HG02870 (cell line): ENCODE measurements around the gene BCL2L13.
"Not testable (repeated sequence)": the region's sequence is repeated elsewhere in the genome, so short reads cannot be mapped to it uniquely, and the experiment has no call there.

ENCODE experiments used
- ATAC-seq: cut with Tn5 transposase; IDR thresholded peaks from one replicate; pipeline ENCODE4 v1.9.1; 2021; ENCODE audit warnings: mild to moderate bottlenecking, moderate library complexity; ENCODE audit not compliant: unreplicated experiment

BCL2L13 gene

GRCh38 chr22:17692841-17693240, 54.3 kb downstream of the BCL2L13 start:
- ATAC-seq = no peak

- ATAC-seq = no peak
Observed at GRCh38 chr22:17694193-17694592, 55.6 kb downstream of the BCL2L13 start.

DNA sequence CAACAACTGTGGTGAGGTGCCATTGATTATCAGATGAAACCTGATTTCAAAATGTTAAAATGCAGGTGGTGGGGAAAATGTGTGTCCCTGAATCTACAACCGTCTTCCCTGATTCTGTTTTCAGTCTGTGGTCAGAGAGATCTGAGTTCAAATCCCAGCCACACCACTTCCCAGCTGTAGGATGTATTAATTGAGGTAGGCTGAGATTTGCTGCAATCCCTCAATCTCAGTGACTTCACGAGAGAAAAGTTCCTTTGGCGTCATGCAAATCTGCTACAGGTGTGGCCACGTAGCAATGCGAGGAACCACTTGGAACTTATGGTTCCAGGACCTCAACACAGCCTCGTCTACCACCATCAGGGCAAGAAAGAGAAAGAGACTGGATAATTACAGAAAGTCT, 56.2 kb downstream of the BCL2L13 start:
- no peak for ATAC-seq

DNA sequence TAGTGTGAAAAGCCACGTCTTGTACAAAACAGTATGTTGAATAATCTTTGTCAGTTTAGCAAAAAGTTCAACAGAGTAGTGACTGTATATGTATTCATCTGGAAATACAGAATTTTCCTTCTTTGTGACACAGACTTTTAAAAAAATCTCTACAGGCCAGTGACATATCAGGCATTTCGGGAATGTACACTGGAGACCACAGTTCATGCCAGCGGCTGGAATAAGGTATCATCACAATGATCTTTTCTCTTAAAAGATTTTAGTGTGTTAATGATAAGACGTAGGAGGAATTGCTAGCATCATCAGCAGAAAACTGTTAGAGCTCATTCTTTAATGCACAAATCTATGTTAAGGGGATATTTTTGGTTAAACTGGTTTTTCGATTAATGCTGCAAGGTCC, 57.4 kb downstream of the BCL2L13 start:
- ATAC-seq = no peak

- ATAC-seq = not testable (repeated sequence)
Observed at GRCh38 chr22:17697196-17697595, 58.6 kb downstream of the BCL2L13 start.

GRCh38 chr22:17698276-17698675, 59.7 kb downstream of the BCL2L13 start:
- ATAC-seq = not testable (repeated sequence)

GRCh38 chr22:17698948-17699347, 60.4 kb downstream of the BCL2L13 start:
- no peak for ATAC-seq

DNA sequence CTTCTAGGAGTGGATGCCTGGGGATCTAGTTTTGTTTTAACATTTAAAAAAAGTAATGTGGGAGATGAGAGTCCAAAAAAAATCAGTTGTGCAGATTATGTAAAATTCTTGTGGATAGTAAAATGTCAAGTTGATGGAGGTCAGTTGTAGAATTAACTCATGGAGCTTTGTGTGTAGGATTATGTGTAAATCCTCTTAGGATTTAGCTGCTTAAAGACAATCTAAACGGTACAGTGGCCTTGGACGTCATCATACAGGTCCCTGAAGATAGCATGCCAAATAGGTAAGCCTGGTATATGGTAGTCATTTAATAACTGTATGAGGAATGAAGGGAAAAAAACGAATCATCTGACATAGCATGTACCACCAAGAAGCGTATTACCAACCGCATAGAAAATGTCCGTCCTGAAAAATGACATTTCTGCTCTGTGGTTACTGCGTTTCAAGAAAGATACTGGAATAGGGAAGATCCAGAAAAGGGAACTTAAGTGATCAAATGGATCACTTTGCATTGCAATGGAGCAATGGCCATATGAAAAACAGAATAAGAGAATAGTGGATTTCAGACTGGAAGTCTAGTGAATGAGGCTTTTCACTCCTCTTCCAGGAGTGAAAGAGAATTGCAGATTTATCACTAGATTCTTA, 61.3 kb downstream of the BCL2L13 start:
- ATAC-seq = no peak

DNA sequence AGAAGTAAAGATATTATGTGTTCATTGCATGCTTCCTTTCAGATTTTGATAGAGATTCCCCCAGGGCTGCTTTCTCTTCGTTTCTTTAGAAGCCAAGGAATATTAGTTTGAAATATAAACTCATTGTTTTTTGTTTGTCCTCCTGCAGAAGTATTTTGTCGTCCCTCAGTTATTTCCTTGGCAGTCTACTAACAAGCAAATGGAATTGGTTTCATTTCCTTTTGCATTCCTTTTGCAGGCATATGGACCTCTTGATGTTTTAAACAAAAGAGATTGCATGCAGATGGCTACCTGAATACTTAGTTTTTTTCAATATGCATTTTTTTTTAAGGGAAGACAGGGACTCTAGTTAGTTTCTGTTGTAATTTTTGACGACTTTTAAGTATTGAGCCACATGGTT, 62.2 kb downstream of the BCL2L13 start:
- no peak for ATAC-seq

- ATAC-seq = no peak
Observed at GRCh38 chr22:17703811-17704210, 65.3 kb downstream of the BCL2L13 start.

DNA sequence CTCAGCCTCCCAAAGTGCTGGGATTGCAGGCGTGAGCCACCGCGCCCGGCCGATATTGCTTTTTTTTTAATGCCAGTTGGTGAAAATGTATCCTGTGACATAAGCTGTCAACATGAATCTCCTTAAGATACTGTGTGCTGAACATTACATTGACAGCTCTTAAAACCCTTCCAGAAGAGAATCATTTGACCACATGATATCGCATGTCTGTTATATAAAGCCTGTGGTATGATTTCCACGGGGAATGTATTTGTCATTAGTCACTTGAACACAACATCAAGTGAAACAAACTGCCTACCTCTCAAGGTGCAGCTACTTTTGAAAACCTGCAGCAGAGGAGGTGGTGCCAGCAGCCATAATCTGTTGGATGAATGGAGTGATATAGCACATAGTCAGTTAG, 67.0 kb downstream of the BCL2L13 start:
- ATAC-seq = no peak

GRCh38 chr22:17705951-17706900, 67.7 kb downstream of the BCL2L13 start:
- peak; percentile 75 for ATAC-seq

- ATAC-seq = no peak
Observed at GRCh38 chr22:17706947-17707346, 68.4 kb downstream of the BCL2L13 start.

- no peak for ATAC-seq
Observed at GRCh38 chr22:17707526-17707925, 69.0 kb downstream of the BCL2L13 start.

DNA sequence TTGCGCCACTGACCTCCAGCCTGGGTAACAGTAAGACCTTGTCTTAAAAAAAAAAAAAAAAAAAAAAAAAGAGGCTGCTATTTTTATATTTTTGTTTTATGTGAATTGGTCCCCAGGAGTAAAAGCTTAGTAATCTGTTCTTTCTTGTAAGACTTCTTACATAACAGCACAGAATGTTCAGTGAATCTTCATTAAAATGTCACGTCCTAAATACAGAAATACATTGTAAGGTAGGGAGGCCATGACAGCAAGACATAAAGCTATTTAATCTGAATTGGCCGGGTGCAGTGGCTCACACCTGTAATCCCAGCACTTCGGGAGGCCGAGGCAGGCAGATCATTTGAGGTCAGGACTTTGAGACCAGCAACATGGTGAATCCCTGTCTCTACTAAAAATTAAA, 71.5 kb downstream of the BCL2L13 start:
- ATAC-seq = no peak

DNA sequence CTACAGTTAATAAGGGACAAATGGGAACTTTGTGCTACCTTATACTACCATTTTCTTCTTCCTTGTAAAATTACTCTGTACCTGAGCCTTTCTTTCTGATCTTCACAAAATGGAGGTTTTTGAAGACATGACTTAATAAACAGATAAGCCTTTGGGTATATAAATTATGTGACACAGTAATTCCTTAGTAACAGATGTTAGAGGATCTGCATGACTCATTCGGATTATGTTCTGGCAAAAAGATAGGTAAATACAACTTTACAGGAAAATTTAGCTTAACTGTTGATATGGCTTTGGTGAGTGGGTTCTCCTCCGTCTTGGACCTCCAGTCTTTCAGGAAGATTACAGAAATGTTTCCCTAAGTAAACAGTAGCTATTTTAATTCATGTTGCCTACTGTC, 73.9 kb downstream of the BCL2L13 start:
- ATAC-seq = no peak

- no peak for ATAC-seq
Observed at GRCh38 chr22:17716529-17716928, 78.0 kb downstream of the BCL2L13 start.

GRCh38 chr22:17717708-17718107, 79.2 kb downstream of the BCL2L13 start:
- no peak for ATAC-seq

- ATAC-seq = no peak
Observed at GRCh38 chr22:17719911-17720310, 81.4 kb downstream of the BCL2L13 start.

DNA sequence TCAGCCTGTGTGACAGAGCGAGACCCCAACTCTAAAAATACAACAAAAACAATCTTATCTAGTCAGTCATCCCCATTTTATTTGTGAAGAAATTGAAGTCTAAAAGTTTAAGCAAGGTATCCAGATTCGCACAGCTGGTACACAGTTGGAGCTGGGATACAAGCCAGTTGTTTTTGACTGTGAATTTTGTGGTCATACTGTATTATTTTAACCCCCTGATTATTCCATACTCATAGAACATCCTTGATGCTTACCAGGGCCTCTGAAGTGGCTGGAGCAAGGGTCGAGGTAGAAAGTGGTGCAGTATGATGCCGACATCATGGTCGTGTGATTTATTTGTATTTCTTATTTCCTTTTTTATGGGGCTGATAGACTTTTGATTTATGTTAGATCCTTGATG, 85.7 kb downstream of the BCL2L13 start:
- no peak for ATAC-seq

DNA sequence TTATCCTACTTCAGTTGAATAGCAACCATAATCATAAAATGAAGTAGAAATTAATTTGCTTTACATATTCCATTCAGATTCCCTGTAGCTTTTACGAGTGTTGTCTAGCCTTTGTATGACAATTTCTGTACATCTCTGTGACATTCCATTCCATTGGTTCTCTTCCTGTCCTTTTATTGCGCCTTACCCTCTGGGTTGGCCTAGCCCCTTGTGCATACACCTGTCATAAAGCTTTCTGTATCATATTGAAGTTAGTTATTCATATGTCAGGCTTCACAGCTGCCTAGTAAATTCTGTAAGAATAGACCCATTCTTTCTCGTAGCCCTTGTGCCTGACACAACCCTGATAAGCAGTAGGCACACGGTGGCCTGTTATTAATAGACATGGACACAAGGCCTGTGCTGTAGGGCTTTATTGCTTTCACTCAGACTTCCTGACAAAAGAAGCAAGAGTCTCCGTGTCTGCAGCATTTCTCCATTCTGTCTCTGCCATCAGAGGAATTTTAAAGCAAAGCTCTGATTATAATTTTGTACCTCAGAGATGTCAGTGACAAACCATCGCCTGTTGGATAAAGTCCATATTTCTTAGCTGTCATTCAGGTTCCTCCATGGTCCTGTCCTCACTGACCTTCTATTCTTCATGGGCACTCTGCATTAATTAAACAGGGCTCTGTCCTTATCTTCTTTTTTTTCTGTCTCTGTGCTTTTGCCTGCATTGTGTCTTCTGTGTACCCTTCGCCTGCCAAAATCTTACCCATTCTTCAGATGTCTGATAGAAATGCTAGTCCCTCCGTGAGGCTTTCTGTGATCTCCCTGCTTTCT, 86.3 kb downstream of the BCL2L13 start:
- no peak for ATAC-seq

DNA sequence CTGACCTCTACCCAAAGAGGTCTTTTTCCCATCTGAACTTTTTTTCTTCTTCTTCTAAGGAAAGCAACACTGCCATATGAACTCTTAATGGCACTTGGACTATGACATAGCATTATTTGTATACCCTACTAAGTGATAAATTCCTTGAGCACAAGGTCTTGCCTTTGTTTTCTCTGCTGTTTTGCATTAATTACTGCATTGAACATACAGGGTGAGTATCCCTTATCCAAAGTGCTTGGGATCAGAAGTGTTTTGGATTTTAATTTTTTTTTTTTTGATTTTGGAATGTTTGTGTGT, 86.9 kb downstream of the BCL2L13 start:
- ATAC-seq = no peak
